ENCODE data around the gene GLTP.

DNA sequence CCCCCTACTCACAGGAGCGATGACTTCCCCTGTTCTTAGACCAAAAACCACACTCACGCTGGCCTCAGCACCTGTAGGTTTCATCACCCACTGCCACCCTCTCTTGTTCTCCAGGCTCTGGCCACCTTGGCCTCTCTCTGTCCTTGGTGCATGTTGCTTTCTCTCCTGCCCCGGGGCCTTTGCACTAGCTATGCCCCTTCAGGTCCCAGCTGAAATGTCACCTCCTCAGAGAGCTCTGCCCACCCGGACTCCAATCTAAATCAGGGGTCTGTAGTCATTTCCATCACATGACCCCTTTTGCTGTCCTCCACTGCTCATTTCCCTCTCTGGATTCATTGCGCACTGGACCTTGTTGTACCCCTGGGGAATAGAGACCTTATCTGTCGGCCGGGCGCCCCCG, 39.0 kb downstream of the GLTP start:
- TF ChIP-seq CTCF (IDR thresholded peaks at IDR 0.05; ENCODE audit: insufficient read depth, low read length, poor library complexity, severe bottlenecking) (no peak), EZH2phosphoT487 (conservative IDR thresholded peaks at IDR 0.05; ENCODE audit: low read length) (no peak)
